HL-60 (cell line): Measurements from ENCODE around the gene AP1B1.

Experiments used
- POLR2AphosphoS5 ChIP-seq: IDR thresholded peaks from 2 replicates; pipeline ENCODE4 v1.6.1; 2012; ENCODE audit warnings: low read depth
- TF ChIP-seq, protein P1 (sequence below): IDR thresholded peaks from one replicate; pipeline ENCODE4 v1.5.1; 2011; ENCODE audit warnings: low read length, control low read depth, inconsistent platforms; ENCODE audit not compliant: insufficient read depth

GRCh38 chr22:29299136-29299900 lies 89.1 kb downstream of the AP1B1 start:
- TF ChIP-seq, protein P1, sequence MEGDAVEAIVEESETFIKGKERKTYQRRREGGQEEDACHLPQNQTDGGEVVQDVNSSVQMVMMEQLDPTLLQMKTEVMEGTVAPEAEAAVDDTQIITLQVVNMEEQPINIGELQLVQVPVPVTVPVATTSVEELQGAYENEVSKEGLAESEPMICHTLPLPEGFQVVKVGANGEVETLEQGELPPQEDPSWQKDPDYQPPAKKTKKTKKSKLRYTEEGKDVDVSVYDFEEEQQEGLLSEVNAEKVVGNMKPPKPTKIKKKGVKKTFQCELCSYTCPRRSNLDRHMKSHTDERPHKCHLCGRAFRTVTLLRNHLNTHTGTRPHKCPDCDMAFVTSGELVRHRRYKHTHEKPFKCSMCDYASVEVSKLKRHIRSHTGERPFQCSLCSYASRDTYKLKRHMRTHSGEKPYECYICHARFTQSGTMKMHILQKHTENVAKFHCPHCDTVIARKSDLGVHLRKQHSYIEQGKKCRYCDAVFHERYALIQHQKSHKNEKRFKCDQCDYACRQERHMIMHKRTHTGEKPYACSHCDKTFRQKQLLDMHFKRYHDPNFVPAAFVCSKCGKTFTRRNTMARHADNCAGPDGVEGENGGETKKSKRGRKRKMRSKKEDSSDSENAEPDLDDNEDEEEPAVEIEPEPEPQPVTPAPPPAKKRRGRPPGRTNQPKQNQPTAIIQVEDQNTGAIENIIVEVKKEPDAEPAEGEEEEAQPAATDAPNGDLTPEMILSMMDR = no peak
- no peak; the same call in 1 of the 2 replicates for TF ChIP-seq POLR2AphosphoS5
